Islet precursor cell (in vitro differentiated cells): ENCODE data around the gene EOMES.

ENCODE experiments used
- DNase-seq: peaks from one replicate; pipeline ENCODE4 v3.0.0-alpha.2; 2018

EOMES gene

DNA sequence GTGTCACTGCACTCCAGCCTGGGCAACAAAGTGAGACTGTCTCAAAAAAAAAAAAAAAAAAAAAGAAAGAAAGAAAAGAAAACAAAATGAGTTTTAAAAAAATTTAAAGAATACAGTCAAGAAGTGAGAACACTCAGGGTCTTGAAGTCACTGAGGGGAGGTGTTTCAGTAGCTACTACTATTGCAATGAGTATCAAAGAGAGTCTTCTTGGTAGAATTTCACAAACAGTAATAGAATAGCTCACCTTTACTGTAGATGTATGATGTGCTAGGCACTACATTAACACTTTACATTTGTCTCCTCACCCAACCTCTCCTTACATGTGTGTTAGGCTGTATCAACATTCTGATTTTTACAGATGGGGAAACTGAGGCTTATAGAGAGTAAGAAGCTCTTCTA lies 43.9 kb downstream of the EOMES start:
- no peak for DNase-seq

DNA sequence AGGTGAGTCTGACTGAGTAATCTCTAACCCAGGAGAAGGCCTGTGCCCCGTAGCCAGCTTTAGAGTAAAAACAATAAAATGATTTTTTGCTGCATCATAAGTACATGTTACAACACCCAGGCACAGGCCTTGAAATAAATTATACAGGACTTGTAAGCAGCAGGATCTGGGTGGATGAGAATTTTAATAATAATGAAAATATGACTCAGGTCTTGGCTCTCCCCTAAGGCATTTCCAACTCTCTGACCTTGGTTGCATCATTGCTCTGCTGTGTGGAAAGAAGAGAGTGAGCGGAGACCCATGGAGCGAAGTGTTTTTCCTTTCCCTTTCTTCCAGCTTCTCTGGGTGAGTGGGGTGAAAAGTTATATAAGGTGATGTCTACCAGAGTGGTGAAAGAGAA lies 44.6 kb downstream of the EOMES start:
- no peak for DNase-seq

DNA sequence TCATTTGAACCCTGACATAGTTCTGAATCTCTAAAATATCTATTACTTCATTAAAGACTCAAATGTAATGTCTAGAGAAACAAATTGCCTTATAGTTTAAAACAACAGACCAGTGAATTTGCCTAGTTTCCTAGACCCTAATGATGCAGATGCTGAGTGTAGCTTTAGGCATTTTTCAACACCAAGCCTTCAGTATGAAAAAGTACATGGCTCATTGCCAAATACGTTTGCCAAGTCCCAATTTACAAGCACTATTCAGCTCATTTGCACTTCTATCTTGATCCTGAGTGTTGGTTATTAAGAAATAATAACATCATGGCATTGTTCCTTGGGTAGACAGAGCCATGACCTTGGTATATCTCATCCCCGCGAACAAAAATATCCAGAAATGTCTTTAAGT lies 46.8 kb downstream of the EOMES start:
- no peak for DNase-seq

GRCh38 chr3:27673701-27674100 lies 48.4 kb downstream of the EOMES start:
- no peak for DNase-seq

GRCh38 chr3:27671101-27671500 lies 51.0 kb downstream of the EOMES start:
- no peak for DNase-seq

- no peak for DNase-seq
Observed at GRCh38 chr3:27670619-27671018, 51.5 kb downstream of the EOMES start.

DNA sequence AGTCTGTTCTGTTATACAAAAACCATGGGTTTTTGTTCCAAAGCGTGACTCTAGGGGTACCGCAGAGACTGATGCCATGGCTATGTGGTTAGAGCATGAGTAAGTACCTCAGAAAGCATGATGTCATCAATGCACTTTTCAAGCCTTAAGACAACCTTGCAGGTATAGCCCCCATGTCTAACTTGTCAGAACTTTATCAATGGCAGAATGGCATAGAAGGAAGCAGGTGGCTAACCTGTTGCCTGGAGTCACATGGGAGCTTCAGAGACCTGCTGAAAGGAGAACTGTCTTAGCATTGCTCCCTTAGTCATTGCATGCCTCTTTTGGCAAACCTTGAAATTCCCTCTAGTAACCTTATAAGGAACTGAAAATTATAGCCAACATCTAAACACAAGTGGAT lies 52.5 kb downstream of the EOMES start:
- DNase-seq: no peak

GRCh38 chr3:27667751-27668150 lies 54.4 kb downstream of the EOMES start:
- DNase-seq: no peak

- no peak for DNase-seq
Observed at GRCh38 chr3:27666708-27667107, 55.4 kb downstream of the EOMES start.

DNA sequence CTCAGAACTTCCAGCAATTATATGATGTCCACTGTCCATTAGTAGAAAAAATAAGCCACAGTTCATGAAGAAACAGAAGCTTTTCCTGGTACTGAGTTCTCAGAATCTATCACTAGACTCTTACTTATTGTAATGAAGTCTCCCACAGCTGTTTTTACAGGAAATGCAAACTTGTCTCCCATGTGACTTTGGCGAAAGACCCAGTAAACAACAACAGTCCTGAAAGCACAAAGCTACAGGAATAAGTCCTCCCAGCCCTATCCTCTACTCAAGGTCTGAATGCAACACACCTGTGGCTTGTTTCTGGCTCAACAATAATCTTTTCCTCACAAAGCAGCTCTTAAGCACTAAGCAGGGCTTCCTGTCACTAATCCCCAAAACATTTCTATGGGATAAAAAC lies 55.9 kb downstream of the EOMES start:
- DNase-seq: no peak
